ENCODE measurements around the gene CYP27B1. TPM values are rescaled to one million over a fixed set of nuclear protein-coding genes. Genes with fewer than 3 reads are reported as not detected.

CYP27B1 gene
- total RNA-seq, 1 experiment from 2014 or later = 6.9 TPM

- Mint-ChIP-seq H3K9me3 (ENCODE audit: unreplicated experiment) (no peaks in the 10 kb centered on the region), H3K4me3 (ENCODE audit: unreplicated experiment) (peak overlapping the region; percentile 99), H3K36me3 (ENCODE audit: insufficient read depth, unreplicated experiment) (peaks cover 75% of the 10 kb centered on the region), H3K4me1 (ENCODE audit: low read depth, unreplicated experiment) (peaks cover 28% of the 10 kb centered on the region), H3K27ac (ENCODE audit: unreplicated experiment) (peak overlapping the region; percentile 99), H3K27me3 (ENCODE audit: insufficient read depth, unreplicated experiment) (no peaks in the 10 kb centered on the region)
- no TSS peak for BruUV-seq (replicated peaks)
- Histone ChIP-seq H3K36me3 (ENCODE audit: control insufficient read depth, insufficient read depth, low read length) (peaks cover 3% of the 10 kb centered on the region; the same call in 1 of the 2 replicates), H3K4me1 (peaks cover 16% of the 10 kb centered on the region), H3K9me3 (no peaks in the 10 kb centered on the region), H3K4me3 (ENCODE audit: low read depth, low read length) (peak overlapping the region; percentile 83), H3K27me3 (replicated peaks; ENCODE audit: control insufficient read depth, insufficient read depth, low read length) (no peaks in the 10 kb centered on the region)
- ChIA-PET POLR2A (interaction anchor here (0.6 kb wide), 1 partner anchor 207 kb away, joined by 3 read pairs; no protein-coding TSS in a partner anchor), CTCF (no interaction called here)
- intact Hi-C loops (cut with micrococcal nuclease; ENCODE audit: unreplicated experiment) = no loop called here
- DNase-seq = no peak
- TF ChIP-seq, protein P1, sequence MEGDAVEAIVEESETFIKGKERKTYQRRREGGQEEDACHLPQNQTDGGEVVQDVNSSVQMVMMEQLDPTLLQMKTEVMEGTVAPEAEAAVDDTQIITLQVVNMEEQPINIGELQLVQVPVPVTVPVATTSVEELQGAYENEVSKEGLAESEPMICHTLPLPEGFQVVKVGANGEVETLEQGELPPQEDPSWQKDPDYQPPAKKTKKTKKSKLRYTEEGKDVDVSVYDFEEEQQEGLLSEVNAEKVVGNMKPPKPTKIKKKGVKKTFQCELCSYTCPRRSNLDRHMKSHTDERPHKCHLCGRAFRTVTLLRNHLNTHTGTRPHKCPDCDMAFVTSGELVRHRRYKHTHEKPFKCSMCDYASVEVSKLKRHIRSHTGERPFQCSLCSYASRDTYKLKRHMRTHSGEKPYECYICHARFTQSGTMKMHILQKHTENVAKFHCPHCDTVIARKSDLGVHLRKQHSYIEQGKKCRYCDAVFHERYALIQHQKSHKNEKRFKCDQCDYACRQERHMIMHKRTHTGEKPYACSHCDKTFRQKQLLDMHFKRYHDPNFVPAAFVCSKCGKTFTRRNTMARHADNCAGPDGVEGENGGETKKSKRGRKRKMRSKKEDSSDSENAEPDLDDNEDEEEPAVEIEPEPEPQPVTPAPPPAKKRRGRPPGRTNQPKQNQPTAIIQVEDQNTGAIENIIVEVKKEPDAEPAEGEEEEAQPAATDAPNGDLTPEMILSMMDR (IDR thresholded peaks at IDR 0.05; ENCODE audit: insufficient read depth in 1 of 2, low read depth in 1 of 2, low read length in 1 of 2, severe bottlenecking in 1 of 2, unreplicated experiment in 1 of 2) = no peak
Measured at GRCh38 chr12:57750561-57751431, 16.1 kb downstream of the CYP27B1 start.

DNA sequence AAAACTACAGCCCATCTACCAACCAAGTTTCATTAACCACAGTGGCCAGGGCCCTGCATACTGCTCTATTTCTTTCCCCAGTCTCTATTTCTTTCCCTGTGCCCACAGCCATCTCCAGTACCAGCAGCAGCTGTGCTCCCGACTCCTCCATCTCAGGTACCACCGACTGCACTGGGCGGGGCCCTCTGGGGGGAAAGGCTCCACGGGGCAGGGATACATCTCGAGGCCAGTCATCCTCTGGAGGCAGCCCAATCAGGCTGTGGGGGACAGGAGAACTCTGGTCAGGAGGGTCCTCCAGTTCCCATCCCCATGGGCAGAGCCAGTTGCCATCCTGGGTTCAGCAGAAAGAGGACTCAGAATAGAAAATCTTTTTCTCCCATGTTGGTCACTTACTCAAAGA is 17.8 kb downstream of the CYP27B1 start:
- intact Hi-C loops (cut with micrococcal nuclease; ENCODE audit: unreplicated experiment) = no loop called here
- no peak overlapping the region for H3K4me3 ChIP-seq (ENCODE audit: low read depth, low read length)
- H3K27me3 Mint-ChIP-seq (ENCODE audit: insufficient read depth, unreplicated experiment) = no peaks in the 10 kb centered on the region
- H3K9me3 Mint-ChIP-seq (ENCODE audit: unreplicated experiment) = no peaks in the 10 kb centered on the region
- H3K27ac Mint-ChIP-seq (ENCODE audit: unreplicated experiment) = no peak overlapping the region
- H3K4me1 Mint-ChIP-seq (ENCODE audit: low read depth, unreplicated experiment) = peaks cover 29% of the 10 kb centered on the region
- H3K36me3 Mint-ChIP-seq (ENCODE audit: insufficient read depth, unreplicated experiment) = peaks cover 87% of the 10 kb centered on the region
- H3K9me3 ChIP-seq = no peaks in the 10 kb centered on the region
- CTCF ChIA-PET = no interaction called here
- TSS peak; percentile 0 for BruUV-seq (replicated peaks)
- H3K36me3 ChIP-seq (ENCODE audit: control insufficient read depth, insufficient read depth, low read length) = peaks cover 3% of the 10 kb centered on the region; the same call in 1 of the 2 replicates
- peaks cover 15% of the 10 kb centered on the region for H3K4me1 ChIP-seq
- H3K4me3 Mint-ChIP-seq (ENCODE audit: unreplicated experiment) = no peak overlapping the region
- no peak for DNase-seq
- POLR2A ChIA-PET = no interaction called here
- no peaks in the 10 kb centered on the region for H3K27me3 ChIP-seq (replicated peaks; ENCODE audit: control insufficient read depth, insufficient read depth, low read length)
- TF ChIP-seq, protein P1 (IDR thresholded peaks at IDR 0.05; ENCODE audit: insufficient read depth in 1 of 2, low read depth in 1 of 2, low read length in 1 of 2, severe bottlenecking in 1 of 2, unreplicated experiment in 1 of 2) = no peak

GRCh38 chr12:57746025-57746424 is 20.9 kb downstream of the CYP27B1 start:
- Mint-ChIP-seq H3K27ac (ENCODE audit: unreplicated experiment) (peak overlapping the region; percentile 98), H3K36me3 (ENCODE audit: insufficient read depth, unreplicated experiment) (peaks cover 67% of the 10 kb centered on the region), H3K4me1 (ENCODE audit: low read depth, unreplicated experiment) (peaks cover 20% of the 10 kb centered on the region), H3K27me3 (ENCODE audit: insufficient read depth, unreplicated experiment) (peaks cover under 1% of the 10 kb centered on the region), H3K9me3 (ENCODE audit: unreplicated experiment) (no peaks in the 10 kb centered on the region), H3K4me3 (ENCODE audit: unreplicated experiment) (peak overlapping the region; percentile 96)
- no peak for DNase-seq
- intact Hi-C loops (cut with micrococcal nuclease; ENCODE audit: unreplicated experiment) = no loop called here
- TF ChIP-seq, protein P1 (IDR thresholded peaks at IDR 0.05; ENCODE audit: insufficient read depth in 1 of 2, low read depth in 1 of 2, low read length in 1 of 2, severe bottlenecking in 1 of 2, unreplicated experiment in 1 of 2) = no peak
- Histone ChIP-seq H3K4me1 (peaks cover 14% of the 10 kb centered on the region), H3K4me3 (ENCODE audit: low read depth, low read length) (peak overlapping the region; percentile 64), H3K27me3 (replicated peaks; ENCODE audit: control insufficient read depth, insufficient read depth, low read length) (no peaks in the 10 kb centered on the region), H3K9me3 (no peaks in the 10 kb centered on the region), H3K36me3 (ENCODE audit: control insufficient read depth, insufficient read depth, low read length) (peaks cover 3% of the 10 kb centered on the region; the same call in 1 of the 2 replicates)
- ChIA-PET POLR2A (no interaction called here), CTCF (interaction anchor here (0.6 kb wide), 1 partner anchor 1410 kb away, joined by 5 read pairs; no protein-coding TSS in a partner anchor)
- BruUV-seq (replicated peaks) = no TSS peak
